IMR-90 (cell line): ENCODE data around the gene HCRTR1. TPM values are rescaled to one million over a fixed set of nuclear protein-coding genes. Genes with fewer than 3 reads are reported as not detected.

Source experiments
- ATAC-seq: fragments of 200-7000 bp; cut with Tn5 transposase; 2 replicates; pipeline ENCODE4 v1.9.1; 2020; ENCODE audit warnings: low read depth, mild to moderate bottlenecking, moderate library complexity
- BruUV-seq: library from RNA; stranded (reverse); fragments of 400-500 nt; replicated peaks from 2 replicates; lab custom pipeline; 2021; lab: Mats Ljungman, UMichigan
- CTCF ChIA-PET: fragments of 300-600 bp; formaldehyde crosslinking; extraction: SDS; loops from one replicate; lab custom pipeline; 2021; ENCODE audit warnings: antibody characterized with exemption; lab: Yijun Ruan, JAX
- POLR2A ChIA-PET: fragments of 300-600 bp; sonication (Branson Sonifier 250); formaldehyde crosslinking; loops from one replicate; lab custom pipeline; 2022; ENCODE audit warnings: antibody characterized with exemption; ENCODE audit not compliant: unreplicated experiment; lab: Charles Lee
- DNase-seq: peaks from one replicate; pipeline ENCODE4 v3.0.0; 2013
- H2AFZ ChIP-seq: replicated peaks from 2 replicates; pipeline ENCODE3; 2013; ENCODE audit warnings: low read length, mild to moderate bottlenecking; ENCODE audit not compliant: poor library complexity
- H2AK5ac ChIP-seq: 2 replicates; pipeline ENCODE4 v1.6.1; 2013; ENCODE audit warnings: low read depth, low read length, inconsistent platforms
- H2AK9ac ChIP-seq: replicated peaks from 2 replicates; pipeline ENCODE3; 2013; ENCODE audit warnings: mild to moderate bottlenecking, low read depth, low read length, moderate library complexity; ENCODE audit not compliant: poor library complexity
- H2BK120ac ChIP-seq: 2 replicates; pipeline ENCODE4 v1.6.1; 2013; ENCODE audit warnings: low read depth, low read length, inconsistent platforms
- H2BK15ac ChIP-seq: 3 replicates; pipeline ENCODE4 v1.6.1; 2013; ENCODE audit warnings: low read depth, low read length, inconsistent platforms
- H2BK20ac ChIP-seq: 2 replicates; pipeline ENCODE4 v1.6.1; 2013; ENCODE audit warnings: low read depth, mild to moderate bottlenecking, inconsistent platforms, low read length, moderate library complexity
- H2BK5ac ChIP-seq: 2 replicates; pipeline ENCODE4 v1.6.1; 2013; ENCODE audit warnings: mild to moderate bottlenecking, low read depth, low read length, inconsistent platforms; ENCODE audit not compliant: poor library complexity, severe bottlenecking
- H3K14ac ChIP-seq: replicated peaks from 2 replicates; pipeline ENCODE4 v1.6.1; 2013; ENCODE audit warnings: low read depth, low read length, inconsistent platforms
- H3K18ac ChIP-seq: 2 replicates; pipeline ENCODE4 v1.6.1; 2013; ENCODE audit warnings: low read depth, low read length, control low read depth
- H3K23ac ChIP-seq: 2 replicates; pipeline ENCODE4 v1.6.1; 2013; ENCODE audit warnings: low read depth, low read length, inconsistent platforms
- H3K27ac ChIP-seq: 2 replicates; pipeline ENCODE4 v1.5.1; 2013; ENCODE audit warnings: mild to moderate bottlenecking, control low read depth, low read length; ENCODE audit not compliant: insufficient read depth
- H3K27me3 ChIP-seq: 2 replicates; pipeline ENCODE4 v1.6.1; 2013; ENCODE audit warnings: low read length; ENCODE audit not compliant: control insufficient read depth, insufficient read depth
- H3K36me3 ChIP-seq: 2 replicates; pipeline ENCODE4 v1.6.1; 2013; ENCODE audit warnings: low read length, mixed read lengths; ENCODE audit not compliant: control insufficient read depth, insufficient read depth
- H3K4ac ChIP-seq: 2 replicates; pipeline ENCODE4 v1.6.1; 2013; ENCODE audit warnings: low read depth, low read length, inconsistent platforms
- H3K4me1 ChIP-seq: 2 replicates; pipeline ENCODE4 v1.6.1; 2013; ENCODE audit warnings: low read length, mixed read lengths; ENCODE audit not compliant: control insufficient read depth, insufficient read depth
- H3K4me2 ChIP-seq: 2 replicates; pipeline ENCODE4 v1.6.1; 2013; ENCODE audit warnings: low read depth, mild to moderate bottlenecking, control low read depth, low read length, moderate library complexity
- H3K4me3 ChIP-seq: 2 replicates; pipeline ENCODE4 v1.5.1; 2013; ENCODE audit warnings: low read depth, mild to moderate bottlenecking, control low read depth, low read length, moderate library complexity; ENCODE audit not compliant: insufficient read depth
- H3K56ac ChIP-seq: 2 replicates; pipeline ENCODE4 v1.6.1; 2013; ENCODE audit warnings: low read length, inconsistent platforms; ENCODE audit not compliant: insufficient read depth; ENCODE audit errors: extremely low read depth
- H3K79me1 ChIP-seq, 2 experiments: 2 replicates each; pipeline ENCODE4 v1.6.1; 2013; ENCODE audit warnings: low read length in 2 of 2, inconsistent platforms in 1 of 2, low read depth in 1 of 2
- H3K9ac ChIP-seq: 2 replicates; pipeline ENCODE4 v1.6.1; 2013; ENCODE audit warnings: low read depth, low read length, control low read depth
- H3K9me1 ChIP-seq: 2 replicates; pipeline ENCODE4 v1.6.1; 2013; ENCODE audit warnings: low read length, inconsistent platforms; ENCODE audit not compliant: insufficient read depth
- H3K9me3 ChIP-seq: 2 replicates; pipeline ENCODE4 v1.6.1; 2013; ENCODE audit warnings: low read length; ENCODE audit not compliant: control insufficient read depth, insufficient read depth
- H4K20me1 ChIP-seq: 2 replicates; pipeline ENCODE4 v1.6.1; 2013; ENCODE audit warnings: low read length, inconsistent platforms; ENCODE audit not compliant: insufficient read depth
- H4K5ac ChIP-seq: 2 replicates; pipeline ENCODE4 v1.6.1; 2013; ENCODE audit warnings: mild to moderate bottlenecking, low read depth, low read length, control low read depth
- H4K8ac ChIP-seq, 2 experiments: 2 replicates each; pipeline ENCODE4 v1.6.1; 2013; ENCODE audit warnings: low read depth in 2 of 2, low read length in 2 of 2, control low read depth in 1 of 2, inconsistent platforms in 1 of 2
- H4K91ac ChIP-seq: 2 replicates; pipeline ENCODE4 v1.6.1; 2013; ENCODE audit warnings: low read depth, low read length, inconsistent platforms; ENCODE audit not compliant: insufficient read depth
- BHLHE40 ChIP-seq: fragments of 150-350 bp; IDR thresholded peaks from 2 replicates; pipeline ENCODE4 v1.6.1; 2016; ENCODE audit warnings: mild to moderate bottlenecking, low read depth, low read length
- CEBPB ChIP-seq: IDR thresholded peaks from 2 replicates; pipeline ENCODE4 v1.6.1; 2012; ENCODE audit warnings: low read depth, low read length, improper control_type of control experiment
- CHD1 ChIP-seq: IDR thresholded peaks from 2 replicates; pipeline ENCODE4 v1.6.1; 2012; ENCODE audit warnings: low read depth, low read length, improper control_type of control experiment
- CTCF ChIP-seq: conservative IDR thresholded peaks from 2 replicates; pipeline ENCODE4 v1.5.1; 2012; ENCODE audit warnings: mild to moderate bottlenecking, low read depth, low read length, improper control_type of control experiment
- ELK1 ChIP-seq: fragments of 150-350 bp; IDR thresholded peaks from 2 replicates; pipeline ENCODE4 v1.6.1; 2016; ENCODE audit warnings: low read depth, mild to moderate bottlenecking, low read length, moderate library complexity, borderline replicate concordance
- FOS ChIP-seq: fragments of 150-350 bp; IDR thresholded peaks from 2 replicates; pipeline ENCODE4 v1.6.1; 2016; ENCODE audit warnings: low read depth, low read length
- MAFK ChIP-seq: IDR thresholded peaks from 2 replicates; pipeline ENCODE4 v1.6.1; 2012; ENCODE audit warnings: low read depth, low read length, improper control_type of control experiment
- MAZ ChIP-seq: IDR thresholded peaks from 2 replicates; pipeline ENCODE4 v1.6.1; 2012; ENCODE audit warnings: low read depth, mild to moderate bottlenecking, low read length, improper control_type of control experiment, moderate library complexity, borderline replicate concordance
- MXI1 ChIP-seq: IDR thresholded peaks from 2 replicates; pipeline ENCODE4 v1.6.1; 2012; ENCODE audit warnings: low read depth, mild to moderate bottlenecking, low read length, moderate library complexity, borderline replicate concordance
- NFE2L2 ChIP-seq: fragments of 150-350 bp; IDR thresholded peaks from 2 replicates; pipeline ENCODE4 v1.6.1; 2016; ENCODE audit warnings: low read depth, mild to moderate bottlenecking, low read length
- POLR2A ChIP-seq: IDR thresholded peaks from 2 replicates; pipeline ENCODE4 v1.6.1; 2012; ENCODE audit warnings: mild to moderate bottlenecking, low read depth, low read length
- RAD21 ChIP-seq: IDR thresholded peaks from 2 replicates; pipeline ENCODE4 v1.6.1; 2012; ENCODE audit warnings: low read length, improper control_type of control experiment
- RCOR1 ChIP-seq: IDR thresholded peaks from 2 replicates; pipeline ENCODE4 v1.6.1; 2012; ENCODE audit warnings: mild to moderate bottlenecking, low read length, improper control_type of control experiment; ENCODE audit not compliant: insufficient replicate concordance
- RFX5 ChIP-seq: IDR thresholded peaks from 2 replicates; pipeline ENCODE4 v1.8.0; 2012; ENCODE audit warnings: low read depth, mild to moderate bottlenecking, low read length, moderate library complexity
- SMC3 ChIP-seq: fragments of 150-350 bp; IDR thresholded peaks from 2 replicates; pipeline ENCODE4 v1.6.1; 2016; ENCODE audit warnings: low read depth, mild to moderate bottlenecking, antibody characterized with exemption, low read length, moderate library complexity
- USF2 ChIP-seq: fragments of 150-350 bp; IDR thresholded peaks from 2 replicates; pipeline ENCODE4 v1.6.1; 2017; ENCODE audit warnings: mild to moderate bottlenecking, antibody characterized with exemption, low read length, low read depth
- WGBS, 2 experiments: methylation state at CpG; one replicate each; pipeline versions ENCODE4 v1.1.5 to v1.1.7; 2013; ENCODE audit warnings: missing lambda C conversion rate in 2 of 2; ENCODE audit not compliant: insufficient read length in 1 of 2; ENCODE audit errors: extremely low coverage in 2 of 2; 5-methylcytosine and 5-hydroxymethylcytosine counted together
- dilution Hi-C: fragments of 300-500 bp; cut with HindIII; formaldehyde crosslinking; loops from one replicate; pipeline ENCODE4 v1.14.3; 2018; ENCODE audit warnings: low sequenced_read_pairs; ENCODE audit not compliant: unreplicated experiment
- in situ Hi-C: fragments of 300-500 bp; cut with MboI; formaldehyde crosslinking; loops from 3 replicates; pipeline ENCODE4 v1.14.3; 2019; ENCODE audit warnings: low sequenced_read_pairs, inconsistent platforms, mixed read lengths
- intact Hi-C: fragments of 100-400 bp; cut with micrococcal nuclease; formaldehyde crosslinking; loops from 2 replicates; pipeline ENCODE4 v1.10.0; 2022
- polyA plus RNA-seq, 3 experiments: library from polyadenylated mRNA; depleted of rRNA; stranded (reverse); fragments of >200 nt; gene quantifications; 2 replicates each; pipeline ENCODE4 v1.2.3, GENCODE V29; 2012; ENCODE audit warnings: low replicate concordance in 1 of 3
- total RNA-seq: library from RNA; depleted of rRNA; stranded (reverse); fragments of >200 nt; gene quantifications from 2 replicates; pipeline ENCODE4 v1.2.3, GENCODE V29; 2012

HCRTR1 gene
- total and polyA plus RNA-seq, 2 of the 4 experiments (the other 2 are of a cell fraction), result not detected

GRCh38 chr1:31662463-31662862, 45.0 kb downstream of the HCRTR1 start:
- Histone ChIP-seq H4K8ac (no peak overlapping the region), H3K56ac (no peak overlapping the region), H3K9me3 (no peaks in the 10 kb centered on the region), H3K27me3 (no peaks in the 10 kb centered on the region), H3K4ac (no peak overlapping the region), H2AK5ac (no peak overlapping the region; the same call in 1 of the 2 replicates), H3K18ac (no peak overlapping the region), H4K5ac (no peak overlapping the region), H3K9me1 (no peaks in the 10 kb centered on the region), H3K79me1 (peaks cover 0 to 3% of the 10 kb centered on the region in 2 experiments; a peak in 2 of 4 replicates), H3K14ac (no peak overlapping the region), H2AK9ac (no peak overlapping the region), H3K36me3 (peaks cover 75% of the 10 kb centered on the region), H3K4me3 (no peak overlapping the region), H2BK20ac (no peak overlapping the region), H2BK5ac (no peak overlapping the region), H3K4me1 (peaks cover 3% of the 10 kb centered on the region), H2BK15ac (no peak overlapping the region), H3K27ac (no peak overlapping the region), H4K20me1 (no peaks in the 10 kb centered on the region), H3K23ac (no peak overlapping the region), H4K91ac (no peak overlapping the region), H3K9ac (no peak overlapping the region), H2BK120ac (no peak overlapping the region), H3K4me2 (no peak overlapping the region), H2AFZ (no peak overlapping the region)
- ChIA-PET POLR2A (no interaction called here), CTCF (no interaction called here)
- no peak for TF ChIP-seq MXI1
- no peak for TF ChIP-seq MAFK
- TF ChIP-seq CTCF, result no peak
- TF ChIP-seq CHD1, result no peak
- TF ChIP-seq FOS, result no peak
- TF ChIP-seq BHLHE40, result no peak
- no peak for TF ChIP-seq ELK1
- no peak for TF ChIP-seq NFE2L2
- no peak for TF ChIP-seq RFX5
- TF ChIP-seq MAZ, result no peak
- TF ChIP-seq USF2, result no peak
- no peak for TF ChIP-seq SMC3
- TF ChIP-seq RCOR1, result no peak
- TF ChIP-seq CEBPB, result no peak
- TF ChIP-seq RAD21, result no peak
- TF ChIP-seq POLR2A, result no peak
- intact Hi-C loops, result loop anchor here (5.0 kb wide), 1 partner anchor 300 kb away; no protein-coding TSS in a partner anchor
- DNase-seq (no peak), ATAC-seq (no peak)
- WGBS, 2 experiments, result 88% methylated on average over 3 of the region's 12 CpGs; no CpG with 5 or more reads in 1 of the 2 experiments
- no TSS peak for BruUV-seq
- in situ Hi-C loops, result loop anchor here (5.0 to 10.0 kb wide), 3 partner anchors 82 to 300 kb away; no protein-coding TSS in a partner anchor
- dilution Hi-C loops, result no loop called here
